Tibial artery (tissue), 4 donors: ENCODE data around the gene ACYP1.
A peak's percentile ranks its signal among the peaks of the same experiment; 100 is the strongest.

Source experiments
- DNase-seq, 2 donors: peaks; one replicate each; pipeline ENCODE4 v3.0.0-alpha.2; 2019
- H3K27ac ChIP-seq, 2 donors: fragments of 200-600 bp; sonication (generic) in 1 of 2; 1 replicate in 1 of 2; 2 replicates in 1 of 2; pipeline ENCODE4 v1.5.1; 2018 to 2019; ENCODE audit warnings: mild to moderate bottlenecking in 1 of 2
- H3K27me3 ChIP-seq, 2 donors: fragments of 200-600 bp; sonication (generic) in 1 of 2; one replicate each; pipeline versions ENCODE4 v1.5.1 to v1.6.0; 2016 to 2019
- H3K36me3 ChIP-seq, 3 donors: fragments of 200-600 bp; sonication (generic) in 2 of 3; one replicate each; pipeline ENCODE4 v1.5.1; 2016 to 2019; ENCODE audit warnings: mild to moderate bottlenecking in 2 of 3
- H3K4me1 ChIP-seq, 4 donors: fragments of 200-600 bp; sonication (generic) in 2 of 4; 1 replicate in 3 of 4; 2 replicates in 1 of 4; pipeline ENCODE4 v1.5.1; 2016 to 2019
- H3K4me3 ChIP-seq, 2 donors: fragments of 200-600 bp; sonication (generic) in 1 of 2; 1 replicate in 1 of 2; 2 replicates in 1 of 2; pipeline ENCODE4 v1.5.1; 2018 to 2019; ENCODE audit warnings: mild to moderate bottlenecking in 2 of 2
- H3K9me3 ChIP-seq, 3 donors: fragments of 200-600 bp; sonication (generic) in 1 of 3; one replicate each; pipeline ENCODE4 v1.5.1; 2016 to 2019
- intact Hi-C: fragments of 100-400 bp; cut with DNase I; formaldehyde crosslinking; loops from one replicate; pipeline ENCODE4 v1.15.0; 2023; ENCODE audit warnings: low total_unique reads
- TF ChIP-seq, protein P1 (sequence below), 2 experiments: fragments of 200-600 bp in 1 of 2; fragments of 450-650 bp in 1 of 2; IDR thresholded peaks; one replicate each; pipeline ENCODE4 v1.5.1; 2017 to 2019; ENCODE audit warnings: antibody characterized with exemption in 2 of 2, mild to moderate bottlenecking in 1 of 2, moderate library complexity in 1 of 2

ACYP1 gene

DNA sequence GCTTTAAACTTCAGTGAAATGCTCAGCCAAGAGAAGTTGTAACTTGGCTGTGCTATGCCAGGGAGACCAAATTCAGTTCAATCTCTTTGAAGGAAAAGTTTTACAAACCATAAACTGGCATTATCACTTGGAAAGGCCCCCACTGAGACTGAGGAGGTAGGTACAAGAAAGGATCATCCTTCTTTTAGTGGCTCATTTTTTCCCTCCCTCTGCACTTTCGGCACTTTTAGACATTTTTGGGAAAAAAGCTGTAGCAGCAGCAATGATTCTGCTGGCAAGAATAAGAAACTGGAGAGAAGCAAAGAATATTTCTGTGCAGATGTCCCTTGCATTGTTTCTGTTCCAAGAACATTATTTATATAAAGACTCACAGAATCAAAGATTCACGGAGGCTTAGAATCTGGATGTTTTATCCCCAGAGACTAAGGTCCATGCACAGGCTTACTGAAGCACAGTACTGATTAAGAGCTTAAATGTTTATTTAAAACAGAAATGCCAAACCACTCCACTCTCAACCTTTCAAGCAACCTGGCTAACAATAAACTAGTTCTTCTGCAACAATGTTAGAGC lies 17.9 kb upstream of the ACYP1 start:
- TF ChIP-seq, protein P1, sequence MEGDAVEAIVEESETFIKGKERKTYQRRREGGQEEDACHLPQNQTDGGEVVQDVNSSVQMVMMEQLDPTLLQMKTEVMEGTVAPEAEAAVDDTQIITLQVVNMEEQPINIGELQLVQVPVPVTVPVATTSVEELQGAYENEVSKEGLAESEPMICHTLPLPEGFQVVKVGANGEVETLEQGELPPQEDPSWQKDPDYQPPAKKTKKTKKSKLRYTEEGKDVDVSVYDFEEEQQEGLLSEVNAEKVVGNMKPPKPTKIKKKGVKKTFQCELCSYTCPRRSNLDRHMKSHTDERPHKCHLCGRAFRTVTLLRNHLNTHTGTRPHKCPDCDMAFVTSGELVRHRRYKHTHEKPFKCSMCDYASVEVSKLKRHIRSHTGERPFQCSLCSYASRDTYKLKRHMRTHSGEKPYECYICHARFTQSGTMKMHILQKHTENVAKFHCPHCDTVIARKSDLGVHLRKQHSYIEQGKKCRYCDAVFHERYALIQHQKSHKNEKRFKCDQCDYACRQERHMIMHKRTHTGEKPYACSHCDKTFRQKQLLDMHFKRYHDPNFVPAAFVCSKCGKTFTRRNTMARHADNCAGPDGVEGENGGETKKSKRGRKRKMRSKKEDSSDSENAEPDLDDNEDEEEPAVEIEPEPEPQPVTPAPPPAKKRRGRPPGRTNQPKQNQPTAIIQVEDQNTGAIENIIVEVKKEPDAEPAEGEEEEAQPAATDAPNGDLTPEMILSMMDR (IDR thresholded peaks at IDR 0.05): no peak
- DNase-seq: no peak
- peak overlapping the region in 1 of 2 donors; percentile 6 for H3K27ac ChIP-seq
- intact Hi-C loops: loop anchor here (2.0 kb wide), 1 partner anchor 133 kb away; no protein-coding TSS in a partner anchor
- H3K4me3 ChIP-seq: no peak overlapping the region
- no peaks in the 10 kb centered on the region for H3K27me3 ChIP-seq
- H3K9me3 ChIP-seq: no peaks in the 10 kb centered on the region
- peaks cover 35 to 61% (median 37%) of the 10 kb centered on the region in 3 donors for H3K36me3 ChIP-seq
- H3K4me1 ChIP-seq: no peaks in the 10 kb centered on the region

DNA sequence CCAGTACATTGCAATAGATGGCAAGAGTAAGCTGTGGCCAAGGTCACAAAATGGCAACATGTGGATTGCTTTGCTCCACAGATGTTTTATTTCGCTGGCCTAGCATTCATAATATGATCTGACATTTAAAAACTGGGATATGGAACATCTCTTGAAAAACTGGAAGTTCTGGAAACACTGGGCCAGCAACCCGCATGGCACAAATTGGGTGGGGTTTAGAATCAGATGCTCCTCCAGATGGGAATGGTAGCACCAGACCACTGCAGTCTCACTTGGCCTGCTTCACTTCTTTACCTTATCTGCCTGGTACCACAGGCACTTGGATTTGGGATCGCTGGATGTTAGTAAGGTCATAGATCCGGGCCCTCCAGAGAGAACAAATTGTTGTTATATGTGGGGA lies 15.7 kb upstream of the ACYP1 start:
- DNase-seq: no peak
- H3K36me3 ChIP-seq: peaks cover 12 to 38% (median 16%) of the 10 kb centered on the region in 3 donors
- H3K27me3 ChIP-seq: no peaks in the 10 kb centered on the region
- H3K4me3 ChIP-seq: no peak overlapping the region
- H3K4me1 ChIP-seq: no peaks in the 10 kb centered on the region
- TF ChIP-seq, protein P1 (IDR thresholded peaks at IDR 0.05): no peak
- no peak overlapping the region for H3K27ac ChIP-seq
- intact Hi-C loops: no loop called here
- no peaks in the 10 kb centered on the region for H3K9me3 ChIP-seq

DNA sequence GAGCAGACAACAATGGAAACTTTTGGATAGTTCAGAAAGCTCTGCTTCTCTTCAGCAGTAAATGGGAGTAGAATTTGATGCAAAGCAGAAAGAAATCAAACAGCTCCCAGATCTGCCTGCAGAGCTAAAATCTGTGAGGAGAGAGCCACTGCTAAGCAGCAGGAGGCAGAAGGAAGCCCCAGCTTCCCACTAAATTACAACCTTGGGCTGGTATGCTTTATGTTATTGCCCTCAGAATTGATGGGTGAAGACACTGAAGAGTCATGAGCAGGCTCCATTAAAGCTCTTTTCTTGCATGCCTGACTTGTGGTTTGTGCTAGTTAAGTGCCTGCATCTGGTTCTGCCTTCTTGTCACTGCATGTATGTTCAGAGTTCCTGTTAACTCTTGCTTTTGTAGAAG lies 14.0 kb upstream of the ACYP1 start:
- Histone ChIP-seq H3K27ac (no peak overlapping the region), H3K9me3 (no peaks in the 10 kb centered on the region), H3K36me3 (peaks cover 0 to 21% (median 0%) of the 10 kb centered on the region in 3 donors), H3K4me3 (no peak overlapping the region), H3K4me1 (no peaks in the 10 kb centered on the region), H3K27me3 (no peaks in the 10 kb centered on the region)
- DNase-seq: no peak
- TF ChIP-seq, protein P1 (IDR thresholded peaks at IDR 0.05): no peak
- intact Hi-C loops: no loop called here

DNA sequence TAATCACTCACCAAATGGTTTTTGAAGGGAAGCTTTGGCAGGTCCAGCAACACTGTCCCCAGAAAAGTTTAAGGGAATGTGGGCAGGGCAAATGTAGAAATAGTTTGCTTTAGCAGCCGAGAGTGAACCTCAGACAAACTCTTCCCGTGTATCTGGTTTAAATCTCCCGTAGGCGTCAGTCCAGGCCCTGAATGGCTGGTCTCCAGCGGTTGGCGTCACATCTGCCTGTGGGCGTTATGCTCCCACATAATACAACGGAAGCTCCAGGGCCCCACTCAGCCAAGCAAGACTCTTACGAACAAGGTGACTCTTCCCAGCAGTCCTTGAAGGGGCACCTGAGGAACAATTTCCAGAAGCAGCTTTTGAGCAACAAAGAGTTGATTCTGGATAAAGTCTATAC lies 6.6 kb upstream of the ACYP1 start:
- intact Hi-C loops: no loop called here
- Histone ChIP-seq H3K36me3 (no peaks in the 10 kb centered on the region), H3K27ac (peak overlapping the region; percentile 86 to 89), H3K9me3 (no peaks in the 10 kb centered on the region), H3K4me3 (no peak overlapping the region), H3K27me3 (no peaks in the 10 kb centered on the region), H3K4me1 (peaks cover 0 to 25% (median 16%) of the 10 kb centered on the region in 4 donors)
- TF ChIP-seq, protein P1 (IDR thresholded peaks at IDR 0.05): no peak
- DNase-seq: no peak

DNA sequence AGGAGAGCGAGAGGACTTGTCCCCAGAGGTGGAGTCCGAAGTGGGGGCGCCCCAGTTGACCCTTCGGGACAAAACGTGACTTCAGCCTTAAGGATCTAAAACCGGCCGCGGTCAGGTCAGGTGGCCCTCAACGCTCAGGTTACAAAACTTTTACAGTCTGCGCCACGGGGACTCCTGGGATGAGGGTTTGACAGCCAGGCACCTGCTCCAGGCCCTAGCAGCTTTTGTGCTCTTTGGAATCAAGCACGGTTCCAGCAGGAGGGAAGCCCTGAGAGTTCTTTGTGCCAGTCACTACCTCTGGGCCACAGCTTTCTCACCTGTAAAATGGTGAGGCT lies 6.0 kb upstream of the ACYP1 start:
- DNase-seq: no peak
- Histone ChIP-seq H3K27me3 (no peaks in the 10 kb centered on the region), H3K9me3 (no peaks in the 10 kb centered on the region), H3K4me3 (peak overlapping the region; percentile 58 to 68), H3K36me3 (no peaks in the 10 kb centered on the region), H3K27ac (peak overlapping the region; percentile 86 to 89), H3K4me1 (peaks cover 0 to 29% (median 17%) of the 10 kb centered on the region in 4 donors)
- intact Hi-C loops: loop anchor here (10.0 kb wide), 1 partner anchor 115 kb away; the partner anchor contains the start of gene PGF
- TF ChIP-seq, protein P1 (IDR thresholded peaks at IDR 0.05): no peak
